NT2/D1 (cell line): Measurements from ENCODE around the gene VNN1.

ENCODE experiments used
- SUZ12 ChIP-seq: IDR thresholded peaks from 2 replicates; pipeline ENCODE4 v1.6.1; 2011; ENCODE audit not compliant: insufficient read length, insufficient read depth; ENCODE audit errors: extremely low read depth
- YY1 ChIP-seq: IDR thresholded peaks from 2 replicates; pipeline ENCODE4 v1.6.1; 2011; ENCODE audit not compliant: insufficient read length, insufficient read depth
- ZNF274 ChIP-seq: IDR thresholded peaks from 2 replicates; pipeline ENCODE4 v1.6.1; 2011; ENCODE audit warnings: mild to moderate bottlenecking, low read depth, low read length

- TF ChIP-seq ZNF274 (no peak), SUZ12 (no peak), YY1 (no peak)
These were observed 15.2 kb downstream of the VNN1 start for GRCh38 chr6:132698608-132699007.
